ENCODE measurements around the gene ZNF223.
A peak's percentile ranks its signal among the peaks of the same experiment; 100 is the strongest.

- TF ChIP-seq CTCF (IDR thresholded peaks at IDR 0.05 in 8 of 11, conservative IDR thresholded peaks at IDR 0.05 in 3 of 11): no peak
- TF ChIP-seq POLR2AphosphoS5 (IDR thresholded peaks at IDR 0.05): peak in 1 of 3 donors; percentile 30
These were observed 60.2 kb downstream of the ZNF223 start for GRCh38 chr19:44111910-44112463.

Data from spleen (tissue), 7 donors.